Mesothelial cell of epicardium (in vitro differentiated cells): ENCODE data around the gene SLC11A1. TPM values are rescaled to one million over a fixed set of nuclear protein-coding genes. Genes with fewer than 3 reads are reported as not detected.

ENCODE experiments used
- DNase-seq, 2 experiments: peaks; one replicate each; pipeline ENCODE4 v3.0.0; 2021; ENCODE audit warnings: low spot score in 2 of 2; ENCODE audit not compliant: unreplicated experiment in 2 of 2
- H3K27ac Mint-ChIP-seq: 2 replicates; pipeline ENCODE4 v1.8.0; 2021; ENCODE audit warnings: mixed read lengths
- H3K27me3 Mint-ChIP-seq: 2 replicates; pipeline ENCODE4 v1.8.0; 2021; ENCODE audit warnings: low read depth, mixed read lengths
- H3K36me3 Mint-ChIP-seq: 2 replicates; pipeline ENCODE4 v1.8.0; 2021; ENCODE audit warnings: mixed read lengths
- H3K4me1 Mint-ChIP-seq: 2 replicates; pipeline ENCODE4 v1.8.0; 2021; ENCODE audit warnings: mixed read lengths
- H3K4me3 Mint-ChIP-seq: 2 replicates; pipeline ENCODE4 v1.8.0; 2021; ENCODE audit warnings: mild to moderate bottlenecking, moderate library complexity, mixed read lengths
- H3K9me3 Mint-ChIP-seq: 2 replicates; pipeline ENCODE4 v1.8.0; 2021; ENCODE audit warnings: mixed read lengths
- CTCF ChIP-seq: fragments of 200-600 bp; sonication (generic); IDR thresholded peaks from one replicate; pipeline ENCODE4 v1.5.0; 2021; ENCODE audit warnings: antibody characterized with exemption; ENCODE audit not compliant: unreplicated experiment
- total RNA-seq: library from RNA; stranded (reverse); gene quantifications from 3 replicates; pipeline ENCODE4 v1.2.1, GENCODE V29; 2021

SLC11A1 gene
- total RNA-seq, 1 donor from 2014 or later: 0.76 TPM

- no peaks in the 10 kb centered on the region for H3K9me3 Mint-ChIP-seq
These were observed 23.1 kb downstream of the SLC11A1 start for GRCh38 chr2:218405086-218405745.

GRCh38 chr2:218405746-218406208 is 23.7 kb downstream of the SLC11A1 start:
- H3K4me1 Mint-ChIP-seq: peaks cover 37% of the 10 kb centered on the region
- H3K9me3 Mint-ChIP-seq: no peaks in the 10 kb centered on the region
- H3K4me3 Mint-ChIP-seq: peak overlapping the region; percentile 67
- peaks cover 12% of the 10 kb centered on the region for H3K36me3 Mint-ChIP-seq
- H3K27me3 Mint-ChIP-seq: no peaks in the 10 kb centered on the region
- no peak for TF ChIP-seq CTCF
- peak overlapping the region; percentile 97 for H3K27ac Mint-ChIP-seq
- DNase-seq: no peak

More at GRCh38 chr2:218405086-218405745, 23.1 kb downstream of the SLC11A1 start:
- Mint-ChIP-seq H3K36me3 (peaks cover 12% of the 10 kb centered on the region), H3K27me3 (no peaks in the 10 kb centered on the region), H3K4me3 (peak overlapping the region; percentile 67), H3K4me1 (peaks cover 37% of the 10 kb centered on the region), H3K27ac (peak overlapping the region; percentile 97)
- no peak for TF ChIP-seq CTCF
- no peak for DNase-seq

GRCh38 chr2:218406209-218406948 is 24.3 kb downstream of the SLC11A1 start:
- H3K9me3 Mint-ChIP-seq: no peaks in the 10 kb centered on the region
- peaks cover 12% of the 10 kb centered on the region for H3K36me3 Mint-ChIP-seq
- H3K27me3 Mint-ChIP-seq: no peaks in the 10 kb centered on the region
- peak; percentile 96 to 97 for DNase-seq
- peaks cover 34% of the 10 kb centered on the region for H3K4me1 Mint-ChIP-seq
- H3K4me3 Mint-ChIP-seq: peak overlapping the region; percentile 75
- peak; percentile 21 for TF ChIP-seq CTCF
- H3K27ac Mint-ChIP-seq: peak overlapping the region; percentile 97

- Mint-ChIP-seq H3K4me1 (peaks cover 29% of the 10 kb centered on the region), H3K9me3 (no peaks in the 10 kb centered on the region), H3K27me3 (no peaks in the 10 kb centered on the region), H3K27ac (peak overlapping the region; percentile 96), H3K36me3 (peaks cover 12% of the 10 kb centered on the region), H3K4me3 (peak overlapping the region; percentile 75)
- no peak for TF ChIP-seq CTCF
- no peak for DNase-seq
These were observed 25.0 kb downstream of the SLC11A1 start for GRCh38 chr2:218406949-218407618.

GRCh38 chr2:218407717-218408116 is 25.6 kb downstream of the SLC11A1 start:
- H3K4me3 Mint-ChIP-seq: no peak overlapping the region
- peak overlapping the region; percentile 78 for H3K27ac Mint-ChIP-seq
- H3K4me1 Mint-ChIP-seq: peaks cover 29% of the 10 kb centered on the region
- DNase-seq: no peak
- H3K27me3 Mint-ChIP-seq: no peaks in the 10 kb centered on the region
- no peak for TF ChIP-seq CTCF
- H3K36me3 Mint-ChIP-seq: peaks cover 12% of the 10 kb centered on the region
- no peaks in the 10 kb centered on the region for H3K9me3 Mint-ChIP-seq
